H1 (cell line): ENCODE results near the gene DHX29. TPM values are rescaled to one million over a fixed set of nuclear protein-coding genes. Genes with fewer than 3 reads are reported as not detected.

Experiments
- CHD1 ChIP-seq: IDR thresholded peaks from 2 replicates; pipeline ENCODE4 v1.6.1; 2012; ENCODE audit warnings: low read depth, low read length, improper control_type of control experiment
- HDAC2 ChIP-seq, 2 experiments: fragments of 300-600 bp in 1 of 2; sonication (generic) in 1 of 2; IDR thresholded peaks; 2 replicates each; pipeline ENCODE4 v1.6.1; 2011 to 2012; ENCODE audit warnings: low read depth in 2 of 2, low read length in 2 of 2, mild to moderate bottlenecking in 2 of 2, moderate library complexity in 2 of 2, borderline replicate concordance in 1 of 2, inconsistent platforms in 1 of 2
- MAFK ChIP-seq: IDR thresholded peaks from 2 replicates; pipeline ENCODE4 v1.6.1; 2012; ENCODE audit warnings: low read depth, mild to moderate bottlenecking, improper control_type of control experiment, low read length
- RFX5 ChIP-seq: IDR thresholded peaks from 2 replicates; pipeline ENCODE4 v1.6.1; 2011; ENCODE audit warnings: low read depth, low read length, improper control_type of control experiment, borderline replicate concordance
- TAF7 ChIP-seq: optimal IDR thresholded peaks from 2 replicates; pipeline ENCODE3; 2011; ENCODE audit warnings: low read depth, mild to moderate bottlenecking, inconsistent platforms, low read length, moderate library complexity, borderline replicate concordance
- ZNF274 ChIP-seq: IDR thresholded peaks from 2 replicates; pipeline ENCODE4 v1.7.0; 2012; ENCODE audit warnings: low read length, borderline replicate concordance; ENCODE audit errors: extremely low read depth
- polyA plus RNA-seq, 7 experiments: library from polyadenylated mRNA; depleted of rRNA in 3 of 7; stranded (reverse) in 5 of 7; unstranded in 2 of 7; fragments of >200 nt in 5 of 7; fragments of 200-250 nt in 2 of 7; gene quantifications; 1 replicate in 5 of 7; 2 replicates in 1 of 7; 4 replicates in 1 of 7; pipeline versions ENCODE4 v1.2.1 to v1.2.3, GENCODE V29; 2011 to 2013; ENCODE audit warnings: missing spikeins in 2 of 7, mixed read lengths in 2 of 7
- total RNA-seq: library from RNA; stranded (reverse); fragmentation: NEBNext Ultra II Directional; extraction: Animal tissue kit (Norgen Biotek cat#: 25700); gene quantifications from 2 replicates; pipeline ENCODE4 v1.2.1, GENCODE V29; 2021
- TF ChIP-seq, protein P1 (sequence below): IDR thresholded peaks from 2 replicates; pipeline ENCODE4 v1.6.1; 2012; ENCODE audit warnings: low read length, inconsistent platforms

Gene DHX29
- total and polyA plus RNA-seq, 2 of the 8 experiments (the other 6 are each of a cell fraction or from before 2014, with no cell fraction given) = 3.4 to 32.1 TPM

DNA sequence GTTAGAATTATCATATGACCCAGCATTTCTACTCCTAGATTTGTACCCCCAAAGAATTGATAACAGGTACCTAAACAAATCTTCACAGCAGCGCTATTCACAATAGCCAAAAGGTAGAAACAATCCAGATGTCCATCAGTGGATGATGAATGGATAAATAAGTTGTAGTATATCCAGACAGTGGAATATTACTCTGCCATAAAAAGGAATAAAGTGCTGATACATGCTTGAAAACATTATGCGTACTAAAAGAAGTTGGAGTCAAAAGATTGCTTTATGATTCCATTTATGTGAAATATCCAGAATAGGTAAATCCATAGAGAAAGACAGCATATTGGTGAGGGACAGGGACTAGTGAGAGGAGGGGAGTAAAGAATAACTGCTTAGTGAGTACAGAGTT is 26.3 kb upstream of the DHX29 start (continued):
- TF ChIP-seq MAFK = no peak
- no peak for TF ChIP-seq ZNF274
- TF ChIP-seq RFX5 = no peak
- TF ChIP-seq, protein P1, sequence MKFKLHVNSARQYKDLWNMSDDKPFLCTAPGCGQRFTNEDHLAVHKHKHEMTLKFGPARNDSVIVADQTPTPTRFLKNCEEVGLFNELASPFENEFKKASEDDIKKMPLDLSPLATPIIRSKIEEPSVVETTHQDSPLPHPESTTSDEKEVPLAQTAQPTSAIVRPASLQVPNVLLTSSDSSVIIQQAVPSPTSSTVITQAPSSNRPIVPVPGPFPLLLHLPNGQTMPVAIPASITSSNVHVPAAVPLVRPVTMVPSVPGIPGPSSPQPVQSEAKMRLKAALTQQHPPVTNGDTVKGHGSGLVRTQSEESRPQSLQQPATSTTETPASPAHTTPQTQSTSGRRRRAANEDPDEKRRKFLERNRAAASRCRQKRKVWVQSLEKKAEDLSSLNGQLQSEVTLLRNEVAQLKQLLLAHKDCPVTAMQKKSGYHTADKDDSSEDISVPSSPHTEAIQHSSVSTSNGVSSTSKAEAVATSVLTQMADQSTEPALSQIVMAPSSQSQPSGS = no peak
- no peak for TF ChIP-seq HDAC2 (IDR thresholded peaks at IDR 0.05; ENCODE audit: borderline replicate concordance in 1 of 2, low read depth in 2 of 2, low read length in 2 of 2)
- no peak for TF ChIP-seq TAF7
- no peak for TF ChIP-seq CHD1
